ENCODE results near the gene SHISA6. TPM values are rescaled to one million over a fixed set of nuclear protein-coding genes. Genes with fewer than 3 reads are reported as not detected.

SHISA6 gene
- total and polyA plus RNA-seq, 7 donors, result 0.22 to 1.8 (median 0.40) TPM

GRCh38 chr17:11539637-11540036 is 298.6 kb downstream of the SHISA6 start:
- 78 to 87% (median 84%) methylated on average over 7 of the region's 7 CpGs for WGBS, 3 donors
- Histone ChIP-seq H3K4me1 (no peaks in the 10 kb centered on the region), H3K36me3 (ENCODE audit: insufficient read depth in 1 of 2, low read depth in 1 of 2) (no peaks in the 10 kb centered on the region), H3K27ac (no peak overlapping the region), H3K27me3 (ENCODE audit: insufficient read depth in 3 of 3, low read length in 2 of 3) (no peaks in the 10 kb centered on the region), H3K9me3 (no peaks in the 10 kb centered on the region), H3K4me3 (no peak overlapping the region)
- no peak for DNase-seq
- TF ChIP-seq CTCF (IDR thresholded peaks at IDR 0.05), result no peak
- ATAC-seq, result no peak
- intact Hi-C loops (cut with DNase I), result no loop called here

- ATAC-seq, result no peak
- Histone ChIP-seq H3K27ac (no peak overlapping the region), H3K4me3 (no peak overlapping the region), H3K9me3 (no peaks in the 10 kb centered on the region), H3K36me3 (ENCODE audit: insufficient read depth in 1 of 2, low read depth in 1 of 2) (no peaks in the 10 kb centered on the region), H3K27me3 (ENCODE audit: insufficient read depth in 3 of 3, low read length in 2 of 3) (no peaks in the 10 kb centered on the region), H3K4me1 (no peaks in the 10 kb centered on the region)
- DNase-seq, result no peak
- intact Hi-C loops (cut with DNase I), result no loop called here
- TF ChIP-seq CTCF (IDR thresholded peaks at IDR 0.05), result no peak
- 81 to 83% (median 81%) methylated on average over 6 of the region's 6 CpGs for WGBS, 3 donors
Measured at GRCh38 chr17:11545002-11545401, 304.0 kb downstream of the SHISA6 start.

GRCh38 chr17:11545696-11546095 is 304.7 kb downstream of the SHISA6 start:
- Histone ChIP-seq H3K4me1 (no peaks in the 10 kb centered on the region), H3K4me3 (no peak overlapping the region), H3K9me3 (no peaks in the 10 kb centered on the region), H3K27ac (no peak overlapping the region), H3K36me3 (ENCODE audit: insufficient read depth in 1 of 2, low read depth in 1 of 2) (no peaks in the 10 kb centered on the region), H3K27me3 (ENCODE audit: insufficient read depth in 3 of 3, low read length in 2 of 3) (no peaks in the 10 kb centered on the region)
- TF ChIP-seq CTCF (IDR thresholded peaks at IDR 0.05), result no peak
- intact Hi-C loops (cut with DNase I), result no loop called here
- no peak for DNase-seq
- 24 to 40% (median 29%) methylated on average over 3 of the region's 3 CpGs for WGBS, 3 donors
- no peak for ATAC-seq

- H3K27me3 ChIP-seq (ENCODE audit: insufficient read depth in 3 of 3, low read length in 2 of 3), result no peaks in the 10 kb centered on the region
- ATAC-seq, result no peak
- H3K9me3 ChIP-seq, result no peaks in the 10 kb centered on the region
- H3K27ac ChIP-seq, result no peak overlapping the region
- no peak for DNase-seq
- 60 to 66% (median 65%) methylated on average over 4 of the region's 4 CpGs for WGBS, 3 donors
- no peaks in the 10 kb centered on the region for H3K36me3 ChIP-seq (ENCODE audit: insufficient read depth in 1 of 2, low read depth in 1 of 2)
- no peak for TF ChIP-seq CTCF (IDR thresholded peaks at IDR 0.05)
- intact Hi-C loops (cut with DNase I), result no loop called here
- no peaks in the 10 kb centered on the region for H3K4me1 ChIP-seq
- no peak overlapping the region for H3K4me3 ChIP-seq
Measured at GRCh38 chr17:11547853-11548252, 306.8 kb downstream of the SHISA6 start.

- intact Hi-C loops (cut with DNase I), result no loop called here
- 70 to 85% (median 77%) methylated on average over 2 of the region's 2 CpGs for WGBS, 3 donors
- DNase-seq (no peak), ATAC-seq (no peak)
- no peaks in the 10 kb centered on the region for H3K9me3 ChIP-seq
- TF ChIP-seq CTCF (IDR thresholded peaks at IDR 0.05), result no peak
- no peak overlapping the region for H3K27ac ChIP-seq
- no peak overlapping the region for H3K4me3 ChIP-seq
- H3K36me3 ChIP-seq (ENCODE audit: insufficient read depth in 1 of 2, low read depth in 1 of 2), result no peaks in the 10 kb centered on the region
- H3K27me3 ChIP-seq (ENCODE audit: insufficient read depth in 3 of 3, low read length in 2 of 3), result no peaks in the 10 kb centered on the region
- no peaks in the 10 kb centered on the region for H3K4me1 ChIP-seq
Measured at GRCh38 chr17:11548398-11548797, 307.4 kb downstream of the SHISA6 start.
